GM21529 (cell line): ENCODE measurements around the gene SLC2A11.

Experiments used
- ATAC-seq: cut with Tn5 transposase; IDR thresholded peaks from one replicate; pipeline ENCODE4 v1.9.1; 2021; ENCODE audit not compliant: unreplicated experiment

The SLC2A11 gene, protein sequence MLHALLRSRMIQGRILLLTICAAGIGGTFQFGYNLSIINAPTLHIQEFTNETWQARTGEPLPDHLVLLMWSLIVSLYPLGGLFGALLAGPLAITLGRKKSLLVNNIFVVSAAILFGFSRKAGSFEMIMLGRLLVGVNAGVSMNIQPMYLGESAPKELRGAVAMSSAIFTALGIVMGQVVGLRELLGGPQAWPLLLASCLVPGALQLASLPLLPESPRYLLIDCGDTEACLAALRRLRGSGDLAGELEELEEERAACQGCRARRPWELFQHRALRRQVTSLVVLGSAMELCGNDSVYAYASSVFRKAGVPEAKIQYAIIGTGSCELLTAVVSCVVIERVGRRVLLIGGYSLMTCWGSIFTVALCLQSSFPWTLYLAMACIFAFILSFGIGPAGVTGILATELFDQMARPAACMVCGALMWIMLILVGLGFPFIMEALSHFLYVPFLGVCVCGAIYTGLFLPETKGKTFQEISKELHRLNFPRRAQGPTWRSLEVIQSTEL

DNA sequence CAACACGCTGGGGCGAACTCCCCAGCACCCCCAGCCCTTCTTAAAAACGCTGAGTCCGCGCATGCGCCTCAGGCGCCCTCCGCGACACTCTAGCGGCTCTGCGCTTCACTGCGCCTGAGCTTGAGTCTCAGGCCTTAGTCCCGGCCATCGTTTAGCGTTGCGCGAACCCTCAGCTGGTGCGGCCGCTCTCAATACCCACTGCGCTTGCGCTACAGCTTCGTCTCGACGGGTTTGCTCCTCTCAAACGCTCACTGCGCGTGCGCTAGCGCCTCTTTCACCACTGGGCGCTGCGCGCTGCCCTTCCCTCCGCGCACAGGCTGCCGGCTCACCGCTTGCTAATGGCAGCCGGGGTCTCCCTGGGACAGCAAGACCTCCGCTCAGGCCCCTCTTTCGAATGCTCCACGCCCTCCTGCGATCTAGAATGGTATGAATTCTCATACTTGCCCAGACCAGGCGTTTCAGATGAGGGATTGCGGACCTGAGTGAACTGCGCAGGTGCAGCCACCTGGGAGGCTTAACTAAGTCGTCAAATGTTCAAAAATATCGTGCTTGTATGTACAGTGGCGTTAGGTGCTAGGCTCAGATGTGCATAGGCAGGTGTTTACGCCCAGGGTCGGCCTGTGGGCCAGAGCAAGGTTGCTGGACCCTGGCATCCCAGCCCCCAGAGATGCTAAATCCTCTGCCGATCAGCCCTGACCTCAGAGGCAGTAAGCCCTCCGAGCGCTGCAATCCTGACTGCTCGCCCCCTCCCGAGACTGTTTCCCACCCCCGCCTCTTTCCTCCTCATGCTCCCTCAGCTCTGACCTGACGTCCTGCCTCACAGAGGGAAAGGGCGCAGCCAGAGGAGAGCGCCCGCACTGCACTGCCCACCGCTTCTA is at the start of gene SLC2A11:
Gene SLC2A11 (plus strand): TSS at position 270 of the 878 bp plus-strand sequence. CDS start 125 bp downstream, at position 395.
- ATAC-seq: peak; percentile 91

DNA sequence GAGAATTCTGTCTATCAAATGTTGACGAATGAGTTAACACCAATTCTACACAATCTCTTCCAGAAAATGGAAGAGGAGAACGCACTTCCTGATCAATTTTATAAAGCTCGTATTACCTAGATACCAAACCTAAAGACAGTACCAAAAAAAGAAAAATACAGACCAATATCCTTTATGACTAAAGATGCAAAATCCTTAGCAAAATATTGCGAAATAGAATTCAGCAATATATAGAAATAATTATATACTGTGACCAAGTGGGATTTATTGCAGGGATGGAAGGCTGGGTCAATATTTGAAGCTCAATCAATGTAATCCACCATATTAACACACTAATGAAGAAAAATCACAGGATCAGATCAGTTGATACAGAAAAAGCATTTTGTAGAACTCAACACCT is 45.3 kb upstream of the SLC2A11 start:
- no peak for ATAC-seq

DNA sequence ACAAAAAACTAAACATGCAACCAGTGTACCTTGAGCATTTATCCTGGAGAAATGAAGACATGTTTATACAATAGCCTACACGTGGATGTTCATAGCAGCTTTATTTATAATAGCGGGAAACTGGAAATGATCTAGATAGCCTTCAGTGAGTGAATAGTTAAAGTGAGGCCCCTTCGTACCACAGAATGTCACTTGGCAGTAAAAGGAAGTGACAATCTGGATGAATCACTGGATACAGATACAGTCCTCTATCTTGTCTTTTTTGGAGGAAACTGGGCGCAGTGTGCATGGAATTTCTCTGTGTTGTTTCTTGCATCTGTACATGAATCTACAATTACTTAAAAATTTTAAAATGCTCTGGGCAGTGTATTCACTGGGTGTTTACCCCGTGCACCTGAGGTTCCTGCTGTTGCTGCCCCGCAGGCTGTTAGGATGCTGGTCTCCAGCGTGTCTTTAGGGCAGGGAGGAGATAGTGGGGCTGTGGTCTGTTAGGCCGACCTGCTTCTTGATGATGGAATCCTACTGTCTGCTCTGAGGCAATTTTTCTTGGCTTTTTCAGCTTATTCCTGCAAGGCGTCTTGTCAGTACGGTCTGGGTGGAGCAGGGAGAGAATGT is 42.0 kb upstream of the SLC2A11 start:
- no peak for ATAC-seq

DNA sequence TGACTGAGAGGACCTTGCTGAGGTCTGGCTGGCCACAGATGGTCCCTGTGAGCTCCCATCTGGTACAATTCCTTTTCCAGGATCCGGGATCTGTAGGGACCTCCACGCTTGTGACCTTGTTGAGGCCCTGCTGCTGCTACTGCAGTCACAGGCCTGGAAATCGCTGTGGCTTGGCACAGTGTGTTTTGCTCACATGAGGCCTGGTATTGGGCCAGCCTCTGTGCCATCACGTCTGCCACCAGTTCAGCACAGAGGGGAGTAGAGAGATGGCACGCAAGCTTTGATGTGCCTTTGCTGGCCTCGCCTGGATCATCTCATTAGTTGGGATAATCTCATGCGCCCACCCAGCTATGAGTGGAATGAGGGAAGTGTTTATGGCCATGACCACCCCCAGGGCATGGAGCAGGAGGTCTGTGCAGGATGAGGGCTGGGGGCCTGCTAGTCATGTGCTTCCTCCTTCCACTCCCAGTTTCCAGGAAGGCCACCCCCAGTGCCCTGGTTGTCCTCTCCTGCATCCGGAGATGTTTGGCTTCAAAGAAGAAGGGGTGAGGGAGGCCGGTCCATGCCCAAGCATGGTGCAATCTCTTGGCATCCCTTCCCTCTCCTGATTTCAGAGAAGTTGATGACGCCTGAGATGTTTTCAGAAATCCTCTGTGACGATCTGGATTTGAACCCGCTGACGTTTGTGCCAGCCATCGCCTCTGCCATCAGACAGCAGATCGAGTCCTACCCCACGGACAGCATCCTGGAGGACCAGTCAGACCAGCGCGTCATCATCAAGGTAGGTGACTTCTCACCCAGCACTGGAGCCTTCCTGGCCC is 41.3 kb upstream of the SLC2A11 start:
- no peak for ATAC-seq

DNA sequence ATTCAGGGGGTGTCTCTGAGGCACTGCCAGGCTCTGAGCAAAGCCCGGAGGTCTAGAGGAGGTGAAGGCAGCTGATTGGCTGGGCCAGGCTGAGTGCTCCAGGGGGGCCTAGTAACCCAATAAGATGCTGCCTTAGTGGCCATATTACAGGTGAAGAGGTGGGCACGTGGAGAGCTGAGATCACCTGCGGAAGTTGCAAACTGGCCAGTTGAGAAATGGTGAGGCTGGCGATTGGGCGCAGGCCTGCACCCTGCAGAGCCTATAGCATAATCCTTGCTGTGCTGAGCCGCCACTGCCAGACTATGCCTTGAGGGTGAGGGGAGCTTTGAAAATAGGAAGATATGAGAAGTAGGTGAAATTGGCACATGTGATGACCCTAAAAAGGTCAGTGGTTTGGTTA is 40.5 kb upstream of the SLC2A11 start:
- no peak for ATAC-seq

DNA sequence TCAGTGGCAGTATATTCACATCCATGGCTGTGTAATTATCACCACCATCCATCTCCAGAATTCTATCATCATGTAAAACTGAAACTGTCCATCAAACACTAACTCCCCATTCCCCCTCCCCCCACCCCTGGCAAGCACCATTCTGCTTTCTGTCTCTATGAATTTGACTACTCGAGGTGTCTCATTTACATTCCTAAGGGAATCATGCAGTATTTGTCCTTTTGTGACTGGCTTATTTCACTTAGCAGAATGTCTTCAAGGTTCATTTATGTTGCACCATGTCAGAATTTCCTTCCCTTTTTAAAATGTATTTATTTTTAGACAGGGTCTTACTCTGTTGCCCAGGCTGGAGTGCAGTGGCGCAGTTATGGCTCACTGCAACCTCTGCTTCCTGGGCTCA is 39.1 kb upstream of the SLC2A11 start:
- no peak for ATAC-seq

DNA sequence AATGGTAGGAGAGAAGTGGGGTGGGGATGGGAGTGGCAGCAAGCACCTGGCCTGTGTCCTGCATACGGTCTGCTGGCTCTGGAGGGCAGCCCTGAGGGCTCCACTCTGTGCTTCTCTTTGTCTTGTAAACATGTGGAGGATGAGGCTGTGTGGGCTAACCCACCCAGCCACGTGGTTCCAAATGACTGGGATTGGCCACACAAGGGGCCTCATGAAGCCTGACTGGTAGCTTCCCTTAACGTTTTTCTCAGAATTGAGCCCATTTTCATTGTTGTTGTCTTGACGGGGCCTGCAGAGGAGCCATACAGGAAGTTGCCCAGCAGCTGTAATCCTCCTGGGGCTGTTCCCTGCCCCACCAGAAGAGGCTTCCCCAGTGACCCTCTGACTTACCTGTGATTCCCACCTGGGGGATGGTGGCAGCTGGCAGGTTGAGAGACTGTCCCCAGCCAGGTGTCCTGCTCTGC is 36.9 kb upstream of the SLC2A11 start:
- ATAC-seq: no peak

DNA sequence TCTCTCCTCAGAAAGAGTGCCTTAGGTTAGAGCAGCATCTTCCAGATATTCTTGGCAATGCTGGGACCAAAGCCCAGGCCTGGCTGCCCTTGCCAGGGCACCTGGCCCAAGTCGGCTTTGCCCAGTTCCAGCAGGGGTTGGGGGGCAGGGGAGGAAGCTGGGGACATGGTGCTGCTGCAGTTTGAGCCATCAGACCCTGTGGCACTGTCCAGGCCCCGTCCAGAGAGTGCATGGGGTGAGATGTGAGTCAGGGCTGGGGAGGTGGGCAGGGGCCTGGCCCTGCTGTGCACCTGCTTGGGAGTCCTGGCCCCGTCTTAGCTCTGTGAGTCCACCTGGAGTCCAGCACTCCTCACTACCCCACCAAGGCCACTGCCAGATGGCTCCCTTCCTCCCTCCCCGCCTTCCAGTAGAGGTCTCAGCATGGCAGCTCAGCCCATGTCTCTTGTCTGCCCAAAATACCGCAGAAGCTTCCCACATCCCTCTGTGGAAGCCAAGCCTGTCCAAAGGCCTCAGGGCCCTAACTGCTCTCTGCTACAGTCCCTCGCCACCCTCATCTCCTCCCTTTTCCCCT is 35.5 kb upstream of the SLC2A11 start:
- no peak for ATAC-seq

DNA sequence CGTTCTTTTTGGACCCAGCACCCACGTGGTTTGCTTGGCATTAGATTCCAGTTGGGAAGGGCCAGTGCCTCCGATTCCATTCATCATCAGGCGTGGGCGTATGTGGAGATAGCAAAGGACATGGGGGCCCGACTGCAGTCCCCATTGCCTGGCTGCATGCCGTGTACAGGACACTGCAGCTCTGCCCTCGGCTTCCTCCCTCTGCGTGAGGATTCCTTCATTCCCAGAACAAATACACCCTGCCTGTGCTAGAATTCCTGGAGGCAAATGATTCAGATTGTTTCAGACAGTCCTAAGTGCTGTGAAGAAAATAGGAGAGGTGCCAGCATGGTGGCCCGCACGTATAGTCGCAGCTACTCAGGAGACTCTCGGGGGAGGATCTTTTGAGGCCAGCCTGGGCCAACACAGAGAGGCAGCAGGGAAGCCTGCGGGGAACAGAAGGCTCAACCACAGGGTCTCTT is 34.3 kb upstream of the SLC2A11 start:
- no peak for ATAC-seq

DNA sequence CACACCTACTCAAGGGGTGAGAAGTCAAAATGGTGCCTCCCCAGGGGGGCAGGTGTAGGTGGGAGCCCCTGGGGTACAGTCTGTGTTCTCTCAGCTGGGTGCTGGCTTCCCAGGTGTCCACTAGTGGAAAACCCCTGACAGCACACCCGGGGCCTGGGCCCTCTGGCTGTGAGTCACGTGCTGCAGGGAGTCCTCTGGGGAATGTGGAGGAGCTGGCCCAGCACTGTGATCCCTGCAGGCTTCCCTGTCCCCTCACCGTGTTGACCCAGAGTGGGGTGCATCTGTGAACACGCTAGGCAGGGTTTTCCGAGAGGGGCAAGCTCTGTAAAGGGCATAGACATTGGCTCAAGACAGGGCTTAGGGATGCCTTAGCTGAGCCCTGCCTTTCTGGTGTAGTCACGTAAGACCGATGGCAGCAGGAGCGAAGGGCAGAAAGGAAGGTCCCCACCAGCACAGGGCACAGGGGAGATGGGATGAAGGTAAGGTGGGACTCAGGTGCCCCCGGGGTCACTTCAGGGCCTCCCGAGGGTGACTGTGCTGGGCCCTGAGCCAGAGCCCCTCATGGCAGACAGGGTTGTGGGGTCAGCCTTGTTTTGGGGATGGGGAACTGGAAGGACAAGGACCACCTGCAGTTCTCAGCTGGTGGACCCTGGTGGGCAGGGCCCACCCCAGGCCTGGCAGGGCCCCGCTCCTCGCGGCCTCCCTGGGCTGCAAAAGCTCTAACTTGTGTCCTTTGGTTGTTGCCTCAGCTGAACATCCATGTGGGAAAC is 33.0 kb upstream of the SLC2A11 start:
- ATAC-seq: no peak

DNA sequence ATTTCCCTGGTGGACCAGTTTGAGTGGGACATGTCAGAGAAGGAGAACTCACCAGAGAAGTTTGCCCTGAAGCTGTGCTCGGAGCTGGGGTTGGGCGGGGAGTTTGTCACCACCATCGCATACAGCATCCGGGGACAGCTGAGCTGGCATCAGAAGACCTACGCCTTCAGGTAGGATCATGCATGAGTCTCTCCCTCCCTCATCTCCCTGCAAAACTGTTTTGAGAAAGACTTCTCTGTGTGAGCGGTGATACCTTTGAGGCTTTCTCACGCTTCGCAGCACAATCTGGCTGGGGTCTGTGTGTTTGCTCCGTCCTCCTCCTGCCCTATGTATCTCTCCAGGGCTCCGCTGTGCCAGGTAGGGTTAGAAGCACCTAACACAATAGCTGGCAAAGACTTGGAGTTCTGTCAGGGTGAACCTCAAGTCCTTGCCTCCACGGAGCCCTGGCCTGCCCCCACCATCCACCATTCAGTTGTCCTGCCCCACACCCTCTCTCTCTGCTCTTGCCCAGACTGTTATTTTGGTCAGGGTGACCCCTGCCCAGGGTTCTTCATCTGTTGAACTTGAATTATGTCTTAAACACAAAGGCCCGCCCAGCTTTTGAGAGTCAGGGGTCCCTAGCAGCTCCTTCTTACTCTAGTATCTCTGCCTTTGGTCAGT is 32.3 kb upstream of the SLC2A11 start:
- ATAC-seq: no peak

DNA sequence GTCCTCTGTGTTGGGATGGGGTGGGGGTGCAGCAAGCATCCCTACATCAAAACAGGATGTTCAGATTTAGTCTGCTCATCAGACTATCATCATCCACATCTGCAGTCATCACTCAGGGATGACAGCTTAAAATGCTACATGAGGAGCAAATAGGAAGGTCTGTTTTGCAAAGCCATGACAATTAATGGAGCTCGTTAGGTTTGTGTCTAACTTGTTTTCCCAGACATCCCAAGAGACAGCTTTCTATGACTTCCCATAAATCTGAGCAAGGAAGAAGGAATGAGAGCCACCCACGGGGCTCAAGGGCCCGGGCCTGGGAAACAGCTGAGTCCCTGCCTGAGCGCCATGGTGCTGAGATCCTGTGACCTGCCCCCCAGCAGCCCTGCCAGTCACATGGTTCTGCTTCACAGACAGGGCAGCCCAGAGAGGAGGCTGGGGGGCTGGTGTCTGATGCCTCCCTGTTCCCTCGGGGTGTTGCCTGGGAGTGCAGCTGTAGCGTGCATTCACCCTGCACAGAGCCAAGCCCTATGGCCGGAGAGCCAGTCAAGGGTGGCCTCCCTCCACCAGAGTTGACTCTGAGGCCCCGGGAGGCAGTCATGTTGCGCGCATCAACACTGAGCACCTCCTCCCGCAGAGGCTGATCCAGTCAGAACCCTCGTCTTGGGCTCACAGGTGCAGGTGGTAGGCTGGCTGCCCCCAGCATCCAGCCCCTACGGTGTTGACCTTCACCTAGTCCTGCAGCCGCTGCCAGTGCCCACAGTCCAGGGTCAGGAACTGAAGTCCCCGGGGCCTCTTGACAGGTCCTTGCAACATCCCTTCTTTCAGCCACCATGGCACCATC is 30.9 kb upstream of the SLC2A11 start:
- ATAC-seq: no peak

DNA sequence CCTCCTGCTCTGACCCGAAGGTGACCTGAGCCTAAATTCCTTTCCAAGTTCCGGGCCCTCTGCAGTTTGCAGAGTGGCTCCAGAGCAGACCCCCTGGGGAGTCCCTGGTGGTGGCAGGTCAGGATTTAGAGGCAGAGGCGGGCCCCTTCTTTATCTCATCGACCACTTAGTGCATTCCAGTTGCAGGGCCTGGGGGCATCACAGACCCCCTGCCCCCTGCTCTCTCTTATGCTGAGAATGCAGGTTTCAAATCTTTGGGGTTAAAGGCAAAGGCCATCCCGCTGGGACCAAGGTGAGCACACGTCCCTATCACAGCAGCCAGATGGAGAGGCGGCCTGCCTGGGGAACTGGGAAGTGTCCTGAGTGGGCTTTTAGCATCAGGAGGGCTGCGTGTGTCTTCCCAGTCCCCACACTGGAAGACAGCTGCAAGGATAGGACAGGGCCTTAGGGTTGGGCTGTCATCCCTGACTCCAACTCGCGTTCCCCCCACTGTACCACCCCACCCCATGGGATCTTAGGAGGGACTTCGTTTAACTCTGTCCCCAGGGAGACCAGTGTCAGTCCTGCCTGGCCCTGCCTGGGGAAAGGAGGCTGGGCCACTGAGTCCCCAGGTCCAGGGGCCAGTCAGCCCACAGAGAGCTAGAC is 30.2 kb upstream of the SLC2A11 start:
- ATAC-seq: no peak

DNA sequence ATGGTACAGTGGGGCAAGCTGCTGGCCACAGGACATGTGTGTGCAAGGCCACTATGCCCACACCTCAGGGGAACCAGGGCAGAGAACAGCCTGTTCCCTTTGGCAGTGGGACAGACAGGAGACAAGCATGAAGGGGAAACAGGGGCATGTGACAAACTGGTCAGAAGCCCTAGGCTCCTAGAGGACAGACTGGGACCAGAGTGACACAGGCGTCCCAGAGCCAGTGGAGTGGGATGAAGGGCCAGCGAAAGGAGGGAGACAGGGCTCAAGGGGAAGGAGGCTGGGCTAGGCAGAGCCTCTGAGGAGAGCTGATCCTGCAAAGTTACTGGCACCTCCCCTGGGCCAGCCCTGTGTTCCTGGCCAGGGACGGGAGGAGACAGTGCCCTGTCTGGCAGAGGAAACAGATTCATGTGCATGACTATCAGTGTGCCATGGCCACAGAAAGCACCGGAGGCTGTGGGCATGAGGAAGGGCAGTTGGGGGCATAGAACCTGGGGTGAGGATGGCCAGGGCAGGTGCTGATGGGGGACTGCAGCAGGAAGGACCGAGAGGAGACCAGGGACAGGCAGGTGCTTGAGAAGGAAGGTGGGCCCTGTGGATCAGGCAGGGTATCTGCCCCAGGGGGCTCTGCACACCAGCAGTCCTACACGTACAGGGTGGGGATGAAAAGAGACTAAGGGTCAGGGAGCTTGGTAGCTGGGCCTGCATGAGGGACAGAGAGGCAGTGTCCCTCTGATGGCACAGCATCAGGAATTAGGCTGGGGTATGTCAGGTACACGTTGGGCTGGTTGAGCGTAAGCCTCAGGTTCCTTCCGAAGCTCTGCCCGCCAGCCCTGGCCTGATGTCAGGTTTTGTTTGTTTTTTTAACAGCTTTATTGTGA is 28.6 kb upstream of the SLC2A11 start:
- no peak for ATAC-seq

DNA sequence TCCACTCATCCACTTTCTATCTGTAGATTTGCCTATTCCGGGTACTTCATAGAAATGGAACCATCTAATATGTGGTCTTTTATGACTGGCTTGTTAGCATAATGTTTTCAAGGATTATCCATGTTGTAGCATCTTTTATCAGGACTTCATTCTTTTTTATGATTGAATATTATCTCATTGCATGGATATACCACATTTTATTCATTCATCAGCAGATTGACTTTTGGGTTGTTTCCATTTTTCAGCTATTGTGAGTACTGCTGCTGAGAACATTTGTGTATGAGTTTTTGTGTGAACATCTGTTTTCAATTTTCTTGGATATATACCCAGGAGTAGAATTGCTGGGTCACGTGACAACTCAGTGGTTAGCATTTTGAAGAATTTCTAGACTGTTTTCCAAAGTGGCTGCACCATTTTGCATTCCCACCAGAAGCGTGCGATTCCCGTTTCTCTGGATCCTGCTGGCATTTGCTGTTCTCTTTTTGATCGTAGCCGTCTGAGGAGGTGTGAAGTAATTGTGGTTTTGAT is 27.8 kb upstream of the SLC2A11 start:
- ATAC-seq: no peak

DNA sequence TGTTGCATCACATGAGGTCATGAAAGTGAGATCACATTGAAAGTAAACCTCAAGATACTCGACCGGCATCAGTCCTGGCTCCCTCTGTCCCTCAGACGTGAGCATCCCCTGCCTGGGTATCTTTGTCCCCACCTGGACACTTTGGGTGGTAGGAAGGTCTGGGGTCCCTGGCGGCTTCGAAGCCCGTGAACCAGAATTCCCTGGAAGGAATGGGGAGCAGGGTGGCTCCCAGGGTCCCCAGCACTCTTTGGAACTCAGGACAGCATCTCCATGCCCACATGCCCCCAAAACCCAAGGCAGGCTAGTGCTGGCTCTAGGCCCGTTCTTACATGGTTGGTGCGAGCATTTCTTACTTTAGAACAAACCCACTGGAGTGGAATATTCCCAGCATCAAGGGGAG is 26.4 kb upstream of the SLC2A11 start:
- ATAC-seq: no peak
